B cell (primary cell): ENCODE results near the gene KIAA0319L. TPM values are rescaled to one million over a fixed set of nuclear protein-coding genes. Genes with fewer than 3 reads are reported as not detected.

Experiments
- ATAC-seq: fragments of 200-7000 bp; cut with Tn5 transposase; one replicate; pipeline ENCODE4 v1.10.0; 2021; ENCODE audit warnings: low read depth, mild to moderate bottlenecking, moderate number of reproducible peaks, moderate library complexity
- CTCF ChIA-PET: fragments of 350-600 bp; sonication (Branson Sonifier 250); formaldehyde crosslinking; loops from one replicate; lab custom pipeline; 2021; ENCODE audit warnings: antibody characterized with exemption, inconsistent platforms; lab: Charles Lee
- POLR2A ChIA-PET: fragments of 350-600 bp; sonication (Branson Sonifier 250); formaldehyde crosslinking; loops from one replicate; lab custom pipeline; 2021; ENCODE audit warnings: antibody characterized with exemption; lab: Charles Lee
- DNase-seq: peaks from one replicate; pipeline ENCODE4 v3.0.0; 2013
- H2AFZ ChIP-seq: 2 replicates; pipeline ENCODE4 v1.6.1; 2012; ENCODE audit warnings: mild to moderate bottlenecking, low read depth, low read length; ENCODE audit not compliant: insufficient read depth, poor library complexity, severe bottlenecking
- H3K27ac ChIP-seq, 2 donors: 1 replicate in 1 of 2; 2 replicates in 1 of 2; pipeline ENCODE4 v1.5.1; 2012 to 2013; ENCODE audit warnings: low read length in 2 of 2, mild to moderate bottlenecking in 2 of 2, moderate library complexity in 1 of 2
- H3K27me3 ChIP-seq, 4 experiments: fragments of 200-600 bp in 1 of 4; sonication (generic) in 1 of 4; replicated peaks in 1 of 4; 1 replicate in 2 of 4; 2 replicates in 2 of 4; pipeline versions ENCODE4 v1.6.1 to v1.7.0; 2013 to 2016; ENCODE audit warnings: low read length in 3 of 4, mild to moderate bottlenecking in 2 of 4, mixed read lengths in 1 of 4, moderate library complexity in 1 of 4; ENCODE audit not compliant: insufficient read depth in 4 of 4, control insufficient read depth in 3 of 4; ENCODE audit errors: control extremely low read depth in 1 of 4
- H3K36me3 ChIP-seq, 2 experiments: replicated peaks in 1 of 2; 1 replicate in 1 of 2; 2 replicates in 1 of 2; pipeline versions ENCODE4 v1.6.1 to v1.7.1; 2013; ENCODE audit warnings: low read length in 1 of 2; ENCODE audit not compliant: insufficient read depth in 2 of 2, control insufficient read depth in 1 of 2; ENCODE audit errors: control extremely low read depth in 1 of 2, extremely low read depth in 1 of 2
- H3K4me1 ChIP-seq, 2 donors: fragments of 200-600 bp in 1 of 2; sonication (generic) in 1 of 2; 1 replicate in 1 of 2; 2 replicates in 1 of 2; pipeline versions ENCODE4 v1.5.1 to v1.6.1; 2013 to 2017; ENCODE audit warnings: low read length in 2 of 2; ENCODE audit not compliant: control insufficient read depth in 2 of 2, insufficient read depth in 2 of 2
- H3K4me2 ChIP-seq: replicated peaks from 2 replicates; pipeline ENCODE3; 2012; ENCODE audit warnings: mild to moderate bottlenecking, low read depth, low read length; ENCODE audit not compliant: poor library complexity, severe bottlenecking
- H3K4me3 ChIP-seq, 5 experiments: fragments of 200-600 bp in 1 of 5; sonication (generic) in 1 of 5; 1 replicate in 3 of 5; 2 replicates in 2 of 5; pipeline versions ENCODE4 v1.5.1 to v1.7.0; 2011 to 2016; ENCODE audit warnings: low read length in 4 of 5, mild to moderate bottlenecking in 4 of 5, low read depth in 2 of 5, control low read depth in 1 of 5, moderate library complexity in 1 of 5; ENCODE audit not compliant: insufficient read depth in 1 of 5; ENCODE audit errors: control extremely low read depth in 1 of 5, extremely low read depth in 1 of 5
- H3K79me2 ChIP-seq: fragments of 200-600 bp; sonication (generic); one replicate; pipeline ENCODE4 v1.6.0; 2016; ENCODE audit warnings: low read length; ENCODE audit not compliant: control insufficient read depth, insufficient read depth
- H3K9ac ChIP-seq: fragments of 200-600 bp; sonication (generic); 2 replicates; pipeline ENCODE4 v1.6.1; 2017; ENCODE audit warnings: mild to moderate bottlenecking, low read length, moderate library complexity
- H3K9me3 ChIP-seq, 3 donors: one replicate each; pipeline versions ENCODE4 v1.6.1 to v1.7.1; 2013; ENCODE audit warnings: low read length in 2 of 3; ENCODE audit not compliant: control insufficient read depth in 2 of 3, insufficient read depth in 1 of 3; ENCODE audit errors: control extremely low read depth in 1 of 3
- H4K20me1 ChIP-seq: 2 replicates; pipeline ENCODE4 v1.6.0; 2012; ENCODE audit warnings: mild to moderate bottlenecking, low read length; ENCODE audit not compliant: insufficient read depth, control insufficient read depth, poor library complexity, severe bottlenecking
- H3K27ac Mint-ChIP-seq: one replicate; pipeline ENCODE4 v1.8.0; 2021; ENCODE audit warnings: mixed read lengths
- H3K27me3 Mint-ChIP-seq: one replicate; pipeline ENCODE4 v1.8.0; 2021; ENCODE audit warnings: mixed read lengths
- H3K4me1 Mint-ChIP-seq: one replicate; pipeline ENCODE4 v1.8.0; 2021; ENCODE audit warnings: mixed read lengths
- H3K4me3 Mint-ChIP-seq: one replicate; pipeline ENCODE4 v1.8.0; 2021; ENCODE audit warnings: mixed read lengths
- H3K9me3 Mint-ChIP-seq: one replicate; pipeline ENCODE4 v1.8.0; 2022; ENCODE audit warnings: mixed read lengths; ENCODE audit not compliant: insufficient read depth
- EZH2 ChIP-seq: IDR thresholded peaks from 2 replicates; pipeline ENCODE4 v1.6.1; 2012; ENCODE audit warnings: borderline replicate concordance, low read depth, mild to moderate bottlenecking, moderate library complexity, low read length; ENCODE audit not compliant: insufficient read depth, poor library complexity, severe bottlenecking
- WGBS: methylation state at CpG from one replicate; pipeline ENCODE4 v1.1.5; 2013; ENCODE audit warnings: missing lambda C conversion rate; ENCODE audit not compliant: insufficient coverage; 5-methylcytosine and 5-hydroxymethylcytosine counted together
- intact Hi-C: fragments of 100-400 bp; cut with micrococcal nuclease; formaldehyde crosslinking; loops from one replicate; pipeline ENCODE4 v1.10.0; 2022
- polyA plus RNA-seq: library from polyadenylated mRNA; depleted of rRNA; stranded (reverse); fragments of >200 nt; gene quantifications from 2 replicates; pipeline ENCODE4 v1.2.3, GENCODE V29; 2012
- total RNA-seq, 2 donors: library from RNA; stranded (reverse); fragments of 120-200 nt in 1 of 2; gene quantifications; 1 replicate in 1 of 2; 2 replicates in 1 of 2; pipeline versions ENCODE4 v1.2.3 to v1.2.4, GENCODE V29; 2013 to 2022
- TF ChIP-seq, protein P1 (sequence below): fragments of 200-600 bp; IDR thresholded peaks from one replicate; pipeline ENCODE4 v1.8.0; 2022; ENCODE audit warnings: antibody characterized with exemption, mild to moderate bottlenecking

KIAA0319L gene
- total and polyA plus RNA-seq, 2 donors (not counting 1 experiment from before 2014, with no cell fraction given) = 35.9 to 78.1 TPM

- no peaks in the 10 kb centered on the region for H3K4me1 Mint-ChIP-seq
Observed at GRCh38 chr1:35500439-35500838, 56.8 kb downstream of the KIAA0319L start.

DNA sequence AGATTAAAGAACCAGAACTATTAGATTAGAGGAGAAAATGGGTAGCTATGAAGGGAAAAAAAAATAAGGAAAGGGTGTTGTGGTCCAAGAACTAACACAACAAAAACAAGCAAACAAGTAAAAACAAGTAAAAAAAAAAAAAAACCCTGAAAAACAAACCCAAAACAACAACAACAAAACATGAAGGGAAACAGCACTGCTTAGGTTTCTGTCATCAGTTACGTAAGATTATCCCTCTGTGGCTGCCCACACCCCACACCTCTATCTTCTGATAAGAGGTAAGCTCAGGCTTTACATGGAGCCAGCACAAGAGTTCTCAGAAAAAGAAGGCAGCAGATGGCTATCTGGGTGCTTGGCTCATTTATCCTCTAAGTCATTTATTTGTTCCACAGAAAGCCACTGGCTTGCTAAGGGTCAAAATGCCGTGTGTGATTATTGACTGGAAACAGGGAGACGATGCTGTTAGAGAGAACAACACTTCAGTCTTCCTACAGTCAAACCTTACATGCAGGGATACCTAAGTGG, 57.5 kb downstream of the KIAA0319L start:
- Histone ChIP-seq H3K79me2 (no peaks in the 10 kb centered on the region), H3K36me3 (peaks cover 0 to 3% of the 10 kb centered on the region in 2 experiments), H3K27ac (no peak overlapping the region), H3K4me1 (no peaks in the 10 kb centered on the region), H3K4me2 (no peak overlapping the region), H4K20me1 (no peaks in the 10 kb centered on the region), H3K9me3 (no peaks in the 10 kb centered on the region), H3K4me3 (no peak overlapping the region), H2AFZ (no peak overlapping the region), H3K27me3 (no peaks in the 10 kb centered on the region), H3K9ac (no peak overlapping the region)
- H3K27ac Mint-ChIP-seq = no peak overlapping the region
- ChIA-PET CTCF (no interaction called here), POLR2A (no interaction called here)
- no peak for DNase-seq
- no peaks in the 10 kb centered on the region for H3K27me3 Mint-ChIP-seq
- WGBS = 100% methylated on average over 3 of the region's 3 CpGs
- intact Hi-C loops = no loop called here
- TF ChIP-seq EZH2 = no peak
- TF ChIP-seq, protein P1, sequence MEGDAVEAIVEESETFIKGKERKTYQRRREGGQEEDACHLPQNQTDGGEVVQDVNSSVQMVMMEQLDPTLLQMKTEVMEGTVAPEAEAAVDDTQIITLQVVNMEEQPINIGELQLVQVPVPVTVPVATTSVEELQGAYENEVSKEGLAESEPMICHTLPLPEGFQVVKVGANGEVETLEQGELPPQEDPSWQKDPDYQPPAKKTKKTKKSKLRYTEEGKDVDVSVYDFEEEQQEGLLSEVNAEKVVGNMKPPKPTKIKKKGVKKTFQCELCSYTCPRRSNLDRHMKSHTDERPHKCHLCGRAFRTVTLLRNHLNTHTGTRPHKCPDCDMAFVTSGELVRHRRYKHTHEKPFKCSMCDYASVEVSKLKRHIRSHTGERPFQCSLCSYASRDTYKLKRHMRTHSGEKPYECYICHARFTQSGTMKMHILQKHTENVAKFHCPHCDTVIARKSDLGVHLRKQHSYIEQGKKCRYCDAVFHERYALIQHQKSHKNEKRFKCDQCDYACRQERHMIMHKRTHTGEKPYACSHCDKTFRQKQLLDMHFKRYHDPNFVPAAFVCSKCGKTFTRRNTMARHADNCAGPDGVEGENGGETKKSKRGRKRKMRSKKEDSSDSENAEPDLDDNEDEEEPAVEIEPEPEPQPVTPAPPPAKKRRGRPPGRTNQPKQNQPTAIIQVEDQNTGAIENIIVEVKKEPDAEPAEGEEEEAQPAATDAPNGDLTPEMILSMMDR = no peak
- H3K4me3 Mint-ChIP-seq = no peak overlapping the region
- no peaks in the 10 kb centered on the region for H3K9me3 Mint-ChIP-seq
- no peaks in the 10 kb centered on the region for H3K4me1 Mint-ChIP-seq
- no peak for ATAC-seq

More at GRCh38 chr1:35500439-35500838, 56.8 kb downstream of the KIAA0319L start:
- no peaks in the 10 kb centered on the region for H3K9me3 ChIP-seq
- H3K9me3 Mint-ChIP-seq = no peaks in the 10 kb centered on the region
- intact Hi-C loops = no loop called here
- no peak overlapping the region for H3K4me3 Mint-ChIP-seq
- H3K27ac Mint-ChIP-seq = no peak overlapping the region
- peaks cover 3 to 7% of the 10 kb centered on the region in 2 experiments for H3K36me3 ChIP-seq
- TF ChIP-seq EZH2 = no peak
- TF ChIP-seq, protein P1 = no peak
- no peaks in the 10 kb centered on the region for H3K79me2 ChIP-seq
- no peaks in the 10 kb centered on the region for H4K20me1 ChIP-seq
- no peak for DNase-seq
- ATAC-seq = no peak
- 100% methylated on average over 1 of the region's 2 CpGs for WGBS
- H3K9ac ChIP-seq = no peak overlapping the region
- H3K27ac ChIP-seq = no peak overlapping the region
- no peak overlapping the region for H3K4me3 ChIP-seq
- H2AFZ ChIP-seq = no peak overlapping the region
- H3K27me3 ChIP-seq = no peaks in the 10 kb centered on the region
- no peaks in the 10 kb centered on the region for H3K27me3 Mint-ChIP-seq
- ChIA-PET CTCF (no interaction called here), POLR2A (no interaction called here)
- no peak overlapping the region for H3K4me2 ChIP-seq
- H3K4me1 ChIP-seq = no peaks in the 10 kb centered on the region
